Type B pancreatic cell (in vitro differentiated cells): Measurements from ENCODE around the gene BICDL2. TPM values are rescaled to one million over a fixed set of nuclear protein-coding genes. Genes with fewer than 3 reads are reported as not detected.
"Not testable (repeated sequence)": the region's sequence is repeated elsewhere in the genome, so short reads cannot be mapped to it uniquely, and the experiment has no call there.

Experiments
- DNase-seq: peaks from one replicate; pipeline ENCODE4 v3.0.0; 2021; ENCODE audit warnings: mixed read lengths; ENCODE audit not compliant: unreplicated experiment; ENCODE audit errors: extremely low spot score
- H3K27ac Mint-ChIP-seq: 2 replicates; pipeline ENCODE4 v1.8.0; 2021; ENCODE audit warnings: mild to moderate bottlenecking, mixed read lengths
- H3K27me3 Mint-ChIP-seq: 2 replicates; pipeline ENCODE4 v1.8.0; 2021; ENCODE audit warnings: mixed read lengths
- H3K36me3 Mint-ChIP-seq: 2 replicates; pipeline ENCODE4 v1.8.0; 2021; ENCODE audit warnings: mixed read lengths
- H3K4me1 Mint-ChIP-seq: one replicate; pipeline ENCODE4 v1.8.0; 2021; ENCODE audit warnings: mixed read lengths; ENCODE audit not compliant: unreplicated experiment
- H3K4me3 Mint-ChIP-seq: 2 replicates; pipeline ENCODE4 v1.8.0; 2021; ENCODE audit warnings: mild to moderate bottlenecking, mixed read lengths
- H3K9me3 Mint-ChIP-seq: 2 replicates; pipeline ENCODE4 v1.8.0; 2021; ENCODE audit warnings: mixed read lengths
- CTCF ChIP-seq: fragments of 200-600 bp; sonication (generic); conservative IDR thresholded peaks from 2 replicates; pipeline ENCODE4 v1.5.0; 2021; ENCODE audit warnings: antibody characterized with exemption, mild to moderate bottlenecking
- total RNA-seq: library from RNA; stranded (reverse); gene quantifications from 2 replicates; pipeline ENCODE4 v1.2.1, GENCODE V29; 2021; ENCODE audit warnings: low replicate concordance

Gene BICDL2
- total RNA-seq, 1 donor from 2014 or later = 15.2 TPM

- Mint-ChIP-seq H3K9me3 (no peaks in the 10 kb centered on the region), H3K4me3 (peak overlapping the region; percentile 86), H3K36me3 (no peaks in the 10 kb centered on the region), H3K27ac (peak overlapping the region; percentile 84), H3K4me1 (no peaks in the 10 kb centered on the region), H3K27me3 (no peaks in the 10 kb centered on the region)
- peak; percentile 93 for DNase-seq
- peak; percentile 96 for TF ChIP-seq CTCF
Measured at GRCh38 chr16:3059041-3059722, 22.4 kb upstream of the BICDL2 start.

GRCh38 chr16:3058139-3059030 lies 21.6 kb upstream of the BICDL2 start:
- H3K27me3 Mint-ChIP-seq = peaks cover 5% of the 10 kb centered on the region
- H3K9me3 Mint-ChIP-seq = no peaks in the 10 kb centered on the region
- TF ChIP-seq CTCF = no peak
- no peak overlapping the region for H3K27ac Mint-ChIP-seq
- peak overlapping the region; percentile 86 for H3K4me3 Mint-ChIP-seq
- H3K36me3 Mint-ChIP-seq = peaks cover 6% of the 10 kb centered on the region
- no peaks in the 10 kb centered on the region for H3K4me1 Mint-ChIP-seq
- DNase-seq = no peak

- peaks cover 6% of the 10 kb centered on the region for H3K36me3 Mint-ChIP-seq
- no peak for TF ChIP-seq CTCF
- H3K4me1 Mint-ChIP-seq = no peaks in the 10 kb centered on the region
- no peaks in the 10 kb centered on the region for H3K9me3 Mint-ChIP-seq
- no peak for DNase-seq
- no peak overlapping the region for H3K27ac Mint-ChIP-seq
- peak overlapping the region; percentile 28 for H3K4me3 Mint-ChIP-seq
- peaks cover 5% of the 10 kb centered on the region for H3K27me3 Mint-ChIP-seq
Measured at GRCh38 chr16:3057181-3058138, 20.7 kb upstream of the BICDL2 start.

GRCh38 chr16:3056336-3057180 lies 19.8 kb upstream of the BICDL2 start:
- H3K4me1 Mint-ChIP-seq = no peaks in the 10 kb centered on the region
- no peak overlapping the region for H3K4me3 Mint-ChIP-seq
- TF ChIP-seq CTCF = no peak
- peaks cover 10% of the 10 kb centered on the region for H3K36me3 Mint-ChIP-seq
- H3K9me3 Mint-ChIP-seq = no peaks in the 10 kb centered on the region
- H3K27me3 Mint-ChIP-seq = peaks cover 10% of the 10 kb centered on the region
- DNase-seq = no peak
- no peak overlapping the region for H3K27ac Mint-ChIP-seq

GRCh38 chr16:3055734-3056115 lies 19.0 kb upstream of the BICDL2 start:
- not testable (repeated sequence) for DNase-seq, H3K4me3 Mint-ChIP-seq, H3K36me3 Mint-ChIP-seq, H3K27ac Mint-ChIP-seq, H3K4me1 Mint-ChIP-seq, H3K9me3 Mint-ChIP-seq
- H3K27me3 Mint-ChIP-seq = peaks cover 19% of the 10 kb centered on the region
